RWPE1 (cell line): ENCODE data around the gene PARP1.

Source experiments
- CTCF ChIA-PET: fragments of 350-600 bp; sonication (Branson Sonifier 250); formaldehyde crosslinking; extraction: SDS; loops from one replicate; lab custom pipeline; 2021; lab: Yijun Ruan, JAX
- POLR2A ChIA-PET: fragments of 400-600 bp; formaldehyde crosslinking; extraction: SDS; loops from one replicate; lab custom pipeline; 2020; ENCODE audit warnings: antibody characterized with exemption; ENCODE audit not compliant: low non-redundant PET; lab: Yijun Ruan, JAX
- DNase-seq: peaks from one replicate; pipeline ENCODE4 v3.0.0; 2012; ENCODE audit warnings: low spot score
- H3K27ac ChIP-seq: fragments of 450-650 bp; 2 replicates; pipeline ENCODE4 v1.5.1; 2017
- TF ChIP-seq, protein P1 (sequence below): fragments of 450-650 bp; conservative IDR thresholded peaks from 2 replicates; pipeline ENCODE4 v1.5.1; 2017; ENCODE audit warnings: low read depth, mild to moderate bottlenecking

The PARP1 gene

GRCh38 chr1:226407497-226408284, at the start of gene PARP1:
PARP1 (minus strand) TSS chr1:226408093; CDS start chr1:226407929, 164 bp downstream.
- CTCF ChIA-PET, result interaction anchor here (0.5 to 1.8 kb wide), 24 partner anchors 8 to 1994 kb away, joined by 3 to 7 read pairs (median 4); partner anchors contain the start of gene LIN9
- TF ChIP-seq, protein P1, sequence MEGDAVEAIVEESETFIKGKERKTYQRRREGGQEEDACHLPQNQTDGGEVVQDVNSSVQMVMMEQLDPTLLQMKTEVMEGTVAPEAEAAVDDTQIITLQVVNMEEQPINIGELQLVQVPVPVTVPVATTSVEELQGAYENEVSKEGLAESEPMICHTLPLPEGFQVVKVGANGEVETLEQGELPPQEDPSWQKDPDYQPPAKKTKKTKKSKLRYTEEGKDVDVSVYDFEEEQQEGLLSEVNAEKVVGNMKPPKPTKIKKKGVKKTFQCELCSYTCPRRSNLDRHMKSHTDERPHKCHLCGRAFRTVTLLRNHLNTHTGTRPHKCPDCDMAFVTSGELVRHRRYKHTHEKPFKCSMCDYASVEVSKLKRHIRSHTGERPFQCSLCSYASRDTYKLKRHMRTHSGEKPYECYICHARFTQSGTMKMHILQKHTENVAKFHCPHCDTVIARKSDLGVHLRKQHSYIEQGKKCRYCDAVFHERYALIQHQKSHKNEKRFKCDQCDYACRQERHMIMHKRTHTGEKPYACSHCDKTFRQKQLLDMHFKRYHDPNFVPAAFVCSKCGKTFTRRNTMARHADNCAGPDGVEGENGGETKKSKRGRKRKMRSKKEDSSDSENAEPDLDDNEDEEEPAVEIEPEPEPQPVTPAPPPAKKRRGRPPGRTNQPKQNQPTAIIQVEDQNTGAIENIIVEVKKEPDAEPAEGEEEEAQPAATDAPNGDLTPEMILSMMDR, result peak; percentile 89
- H3K27ac ChIP-seq, result peak within 1 kb of the TSS; percentile 95
- POLR2A ChIA-PET, result interaction anchor here (0.8 to 0.9 kb wide), 3 partner anchors 8 to 99 kb away, joined by 3 to 7 read pairs (median 4); partner anchors contain the start of gene LIN9
- DNase-seq, result peak; percentile 97

DNA sequence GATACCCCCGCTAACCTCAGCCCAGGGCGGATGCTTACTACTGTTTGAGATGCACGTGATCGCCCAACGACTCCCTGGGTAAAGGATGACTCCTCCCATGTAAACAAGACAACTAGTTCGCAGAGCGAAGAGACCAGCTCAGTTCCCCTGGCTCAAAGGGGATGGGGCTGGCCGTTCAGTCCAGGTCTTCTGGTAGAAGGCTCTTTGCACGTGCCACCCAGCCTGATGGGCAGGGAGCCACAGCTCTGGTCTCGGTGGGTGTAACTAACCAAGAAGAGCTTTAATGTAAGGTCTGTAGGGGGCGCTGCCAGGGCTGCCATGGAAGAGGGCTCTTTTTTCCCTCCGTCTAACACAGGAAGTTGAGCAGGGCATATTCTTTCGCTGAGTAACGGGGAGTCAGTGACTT, 49.4 kb upstream of the PARP1 start:
- no peak overlapping the region for H3K27ac ChIP-seq
- CTCF ChIA-PET, result interaction anchor here (0.6 kb wide), 1 partner anchor 10 kb away, joined by 3 read pairs; no protein-coding TSS in a partner anchor
- TF ChIP-seq, protein P1, result no peak
- POLR2A ChIA-PET, result no interaction called here
- DNase-seq, result no peak

GRCh38 chr1:226455843-226456242, 48.0 kb upstream of the PARP1 start:
- TF ChIP-seq, protein P1, result no peak
- H3K27ac ChIP-seq, result no peak overlapping the region
- POLR2A ChIA-PET, result no interaction called here
- CTCF ChIA-PET, result no interaction called here
- no peak for DNase-seq

DNA sequence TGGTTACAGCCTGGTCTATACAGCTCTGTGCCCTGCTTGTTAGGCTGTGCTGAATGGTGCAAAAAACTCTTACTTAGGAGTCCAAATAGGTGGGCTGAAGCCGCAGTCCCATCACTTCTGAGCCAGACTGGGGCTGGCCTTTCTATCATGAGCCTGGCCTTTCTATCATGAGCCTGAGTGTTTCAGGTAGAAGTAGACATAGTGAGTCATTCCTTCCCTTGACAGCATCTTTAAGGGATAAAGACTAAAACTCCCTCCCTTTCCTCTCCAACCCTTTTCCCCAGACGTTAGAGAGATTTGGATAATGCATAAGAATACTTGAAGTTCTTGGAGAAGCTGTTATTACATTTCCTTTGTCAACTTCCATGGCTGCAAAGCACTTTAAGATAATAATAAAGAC, 46.5 kb upstream of the PARP1 start:
- ChIA-PET CTCF (no interaction called here), POLR2A (no interaction called here)
- TF ChIP-seq, protein P1, result no peak
- DNase-seq, result no peak
- H3K27ac ChIP-seq, result no peak overlapping the region

- CTCF ChIA-PET, result interaction anchor here (1.3 kb wide), 1 partner anchor 14 kb away, joined by 3 read pairs; no protein-coding TSS in a partner anchor
- DNase-seq, result no peak
- no peak overlapping the region for H3K27ac ChIP-seq
- POLR2A ChIA-PET, result no interaction called here
- TF ChIP-seq, protein P1, result no peak
Measured at GRCh38 chr1:226453015-226453704, 45.3 kb upstream of the PARP1 start.

- ChIA-PET POLR2A (no interaction called here), CTCF (interaction anchor here (0.6 kb wide), 1 partner anchor 15 kb away, joined by 4 read pairs; no protein-coding TSS in a partner anchor)
- TF ChIP-seq, protein P1, result no peak
- DNase-seq, result no peak
- no peak overlapping the region for H3K27ac ChIP-seq
Measured at GRCh38 chr1:226450688-226451087, 42.8 kb upstream of the PARP1 start.
